Naive thymus-derived CD8-positive, alpha-beta T cell (primary cell): ENCODE data around the gene KRTAP17-1. TPM values are rescaled to one million over a fixed set of nuclear protein-coding genes. Genes with fewer than 3 reads are reported as not detected.

ENCODE experiments used
- ATAC-seq, 2 donors: fragments of 150-1000 bp; cut with Tn5 transposase in 1 of 2; sonication (Bioruptor Pico), chemical (Tn5 transposase) in 1 of 2; 1 replicate in 1 of 2; 2 replicates in 1 of 2; pipeline ENCODE4 v1.10.0; 2021; ENCODE audit warnings: mild to moderate bottlenecking in 2 of 2, moderate library complexity in 2 of 2
- POLR2A ChIA-PET: fragments of 350-600 bp; sonication (Branson Sonifier 250); formaldehyde crosslinking; loops from one replicate; lab custom pipeline; 2021; ENCODE audit warnings: antibody characterized with exemption; lab: Charles Lee
- DNase-seq, 10 donors: peaks; one replicate each; pipeline versions ENCODE4 v3.0.0 to v3.0.0-alpha.2; 2020 to 2022
- H3K27ac Mint-ChIP-seq, 10 donors: one replicate each; pipeline ENCODE4 v1.8.0; 2020 to 2022; ENCODE audit warnings: mild to moderate bottlenecking in 10 of 10, mixed read lengths in 10 of 10, moderate library complexity in 4 of 10, inconsistent platforms in 1 of 10
- H3K27me3 Mint-ChIP-seq, 5 donors: one replicate each; pipeline ENCODE4 v1.8.0; 2021 to 2022; ENCODE audit warnings: mixed read lengths in 5 of 5
- H3K36me3 Mint-ChIP-seq, 3 donors: one replicate each; pipeline ENCODE4 v1.8.0; 2020 to 2022; ENCODE audit warnings: mixed read lengths in 3 of 3, mild to moderate bottlenecking in 2 of 3, inconsistent platforms in 1 of 3
- H3K4me1 Mint-ChIP-seq, 4 donors: one replicate each; pipeline ENCODE4 v1.8.0; 2021 to 2022; ENCODE audit warnings: mixed read lengths in 4 of 4
- H3K4me3 Mint-ChIP-seq, 10 donors: one replicate each; pipeline ENCODE4 v1.8.0; 2020 to 2022; ENCODE audit warnings: mild to moderate bottlenecking in 10 of 10, mixed read lengths in 10 of 10, moderate library complexity in 6 of 10, inconsistent platforms in 1 of 10
- H3K9me3 Mint-ChIP-seq, 9 donors: one replicate each; pipeline ENCODE4 v1.8.0; 2020 to 2022; ENCODE audit warnings: mixed read lengths in 9 of 9, mild to moderate bottlenecking in 3 of 9, inconsistent platforms in 1 of 9, moderate library complexity in 1 of 9
- polyA plus RNA-seq, 3 donors: library from polyadenylated mRNA; unstranded; fragments of 300-500 nt; fragmentation: Illumina TruSeq; gene quantifications; one replicate each; pipeline ENCODE4 v1.2.3, GENCODE V29; 2021
- total RNA-seq, 8 experiments: library from RNA in 2 of 8; stranded (reverse) in 2 of 8; gene quantifications; one replicate each; pipeline ENCODE4 v1.2.3 and lab custom pipeline; 2021 to 2026

KRTAP17-1 gene
- total and polyA plus RNA-seq, 5 experiments from 2014 or later = not detected

- DNase-seq (no peak), ATAC-seq (no peak)
- H3K4me3 Mint-ChIP-seq = no peak overlapping the region
- peaks cover 28 to 64% (median 52%) of the 10 kb centered on the region in 4 donors for H3K4me1 Mint-ChIP-seq
- H3K36me3 Mint-ChIP-seq = no peaks in the 10 kb centered on the region
- H3K9me3 Mint-ChIP-seq = no peaks in the 10 kb centered on the region
- H3K27me3 Mint-ChIP-seq = no peaks in the 10 kb centered on the region
- POLR2A ChIA-PET = interaction anchor here (2.9 to 3.0 kb wide), 2 partner anchors 8 to 9 kb away, joined by 12 to 13 read pairs; no protein-coding TSS in a partner anchor
- H3K27ac Mint-ChIP-seq = no peak overlapping the region
These were observed 16.1 kb upstream of the KRTAP17-1 start for GRCh38 chr17:41331606-41332005.

DNA sequence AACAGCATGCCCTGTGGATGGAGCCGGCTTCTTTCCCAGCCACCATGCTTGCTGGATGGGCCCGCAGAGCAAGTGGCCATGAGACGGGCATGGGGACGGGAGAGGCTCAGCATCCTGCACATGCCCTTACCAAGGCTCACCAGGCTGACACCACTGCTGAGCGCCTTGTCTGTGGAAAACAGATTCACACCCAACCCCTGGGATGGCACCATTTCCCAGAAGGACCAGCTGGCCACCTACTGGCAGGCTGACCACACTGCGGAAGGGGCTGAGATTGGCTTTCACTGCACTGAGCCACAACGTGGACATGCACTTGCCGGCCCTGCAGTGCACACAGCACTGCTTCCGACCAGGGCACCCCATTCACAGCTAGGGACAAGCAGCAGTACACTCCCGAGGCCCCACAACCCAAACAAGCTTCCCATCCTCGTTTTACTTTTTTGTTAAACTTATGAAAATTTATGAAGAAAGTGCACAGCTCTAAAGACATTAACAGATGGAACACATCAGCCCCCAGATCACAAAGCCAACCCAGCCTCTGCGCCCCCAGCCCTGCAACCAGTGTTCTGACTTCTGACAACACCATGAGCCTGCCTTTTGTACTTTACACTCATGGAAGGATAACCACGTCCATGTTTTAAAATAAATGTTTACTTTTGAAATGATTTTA is 13.9 kb upstream of the KRTAP17-1 start:
- Mint-ChIP-seq H3K27ac (peak overlapping the region in 2 of 10 donors; percentile 50 to 53), H3K9me3 (no peaks in the 10 kb centered on the region), H3K27me3 (no peaks in the 10 kb centered on the region), H3K4me1 (peaks cover 25 to 60% (median 49%) of the 10 kb centered on the region in 4 donors), H3K4me3 (no peak overlapping the region), H3K36me3 (no peaks in the 10 kb centered on the region)
- no peak for DNase-seq
- no peak for ATAC-seq
- POLR2A ChIA-PET = interaction anchor here (1.0 to 2.9 kb wide), 2 partner anchors 11 to 21 kb away, joined by 4 to 13 read pairs; no protein-coding TSS in a partner anchor

- peaks cover 23 to 60% (median 51%) of the 10 kb centered on the region in 4 donors for H3K4me1 Mint-ChIP-seq
- peak overlapping the region in 1 of 10 donors; percentile 28 for H3K27ac Mint-ChIP-seq
- H3K9me3 Mint-ChIP-seq = no peaks in the 10 kb centered on the region
- H3K4me3 Mint-ChIP-seq = peak overlapping the region in 2 of 10 donors; percentile 11 to 26
- DNase-seq (no peak), ATAC-seq (no peak)
- H3K27me3 Mint-ChIP-seq = no peaks in the 10 kb centered on the region
- no peaks in the 10 kb centered on the region for H3K36me3 Mint-ChIP-seq
- POLR2A ChIA-PET = interaction anchor here (1.0 to 1.2 kb wide), 2 partner anchors 18 to 20 kb away, joined by 3 to 4 read pairs; no protein-coding TSS in a partner anchor
These were observed 12.7 kb upstream of the KRTAP17-1 start for GRCh38 chr17:41328207-41328606.

GRCh38 chr17:41327411-41328120 is 12.1 kb upstream of the KRTAP17-1 start:
- H3K27me3 Mint-ChIP-seq = no peaks in the 10 kb centered on the region
- H3K36me3 Mint-ChIP-seq = no peaks in the 10 kb centered on the region
- no peaks in the 10 kb centered on the region for H3K9me3 Mint-ChIP-seq
- H3K4me3 Mint-ChIP-seq = peak overlapping the region in 7 of 10 donors; percentile 33 to 57 (median 48)
- peak overlapping the region in 6 of 10 donors; percentile 60 to 87 (median 74) for H3K27ac Mint-ChIP-seq
- DNase-seq (peak in 1 of 10 donors; percentile 56), ATAC-seq (no peak)
- H3K4me1 Mint-ChIP-seq = peaks cover 26 to 62% (median 55%) of the 10 kb centered on the region in 4 donors
- POLR2A ChIA-PET = interaction anchor here (1.2 kb wide), 1 partner anchor 17 kb away, joined by 3 read pairs; no protein-coding TSS in a partner anchor

GRCh38 chr17:41326173-41327145 is 10.9 kb upstream of the KRTAP17-1 start:
- peak in 6 of 10 donors; percentile 36 to 65 (median 56) for DNase-seq
- POLR2A ChIA-PET = interaction anchor here (0.6 kb wide), 1 partner anchor 24 kb away, joined by 5 read pairs; the partner anchor contains the start of gene KRT33A
- Mint-ChIP-seq H3K4me1 (peaks cover 29 to 66% (median 62%) of the 10 kb centered on the region in 4 donors), H3K36me3 (no peaks in the 10 kb centered on the region), H3K27ac (peak overlapping the region in 9 of 10 donors; percentile 31 to 90 (median 79)), H3K4me3 (peak overlapping the region in 7 of 10 donors; percentile 22 to 66 (median 54)), H3K9me3 (no peaks in the 10 kb centered on the region), H3K27me3 (no peaks in the 10 kb centered on the region)
- ATAC-seq = peak; percentile 76 to 84

- Mint-ChIP-seq H3K4me3 (peak overlapping the region in 3 of 10 donors; percentile 19 to 54 (median 47)), H3K4me1 (peaks cover 29 to 72% (median 63%) of the 10 kb centered on the region in 4 donors), H3K27me3 (no peaks in the 10 kb centered on the region), H3K27ac (peak overlapping the region in 1 of 10 donors; percentile 87), H3K9me3 (peaks cover 0 to 5% (median 0%) of the 10 kb centered on the region in 9 donors), H3K36me3 (peaks cover 0 to 4% (median 0%) of the 10 kb centered on the region in 3 donors)
- POLR2A ChIA-PET = no interaction called here
- DNase-seq = no peak
- no peak for ATAC-seq
These were observed 10.1 kb upstream of the KRTAP17-1 start for GRCh38 chr17:41325611-41326010.

DNA sequence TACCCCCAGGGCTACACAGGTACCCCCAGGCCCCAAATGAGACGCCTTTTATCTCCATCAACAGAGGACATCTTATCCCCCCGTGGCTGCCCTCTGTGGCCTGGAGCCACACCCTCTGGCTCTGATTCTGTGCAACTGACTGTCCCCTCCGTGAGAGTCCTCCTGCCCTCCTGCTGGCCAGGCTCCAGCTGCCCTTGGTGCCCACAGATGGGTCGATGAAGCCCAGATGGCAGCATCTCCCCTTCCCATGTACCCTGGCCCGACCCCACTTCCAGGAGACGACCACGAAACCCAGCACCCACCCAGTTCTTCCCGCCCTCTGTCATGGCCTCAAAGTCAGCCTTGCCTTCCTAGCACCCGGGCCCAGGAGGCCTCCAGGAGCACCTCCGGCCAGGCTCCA is 9.6 kb upstream of the KRTAP17-1 start:
- H3K27ac Mint-ChIP-seq = peak overlapping the region in 4 of 10 donors; percentile 62 to 93 (median 83)
- no peaks in the 10 kb centered on the region for H3K27me3 Mint-ChIP-seq
- POLR2A ChIA-PET = no interaction called here
- ATAC-seq (no peak), DNase-seq (peak in 1 of 10 donors; percentile 56)
- H3K9me3 Mint-ChIP-seq = peaks cover 0 to 8% (median 2%) of the 10 kb centered on the region in 9 donors
- H3K36me3 Mint-ChIP-seq = peaks cover 0 to 7% (median 2%) of the 10 kb centered on the region in 3 donors
- H3K4me1 Mint-ChIP-seq = peaks cover 29 to 72% (median 63%) of the 10 kb centered on the region in 4 donors
- H3K4me3 Mint-ChIP-seq = peak overlapping the region in 1 of 10 donors; percentile 26

- peaks cover 0 to 15% (median 6%) of the 10 kb centered on the region in 9 donors for H3K9me3 Mint-ChIP-seq
- H3K4me3 Mint-ChIP-seq = peak overlapping the region in 2 of 10 donors; percentile 29 to 51
- no peaks in the 10 kb centered on the region for H3K27me3 Mint-ChIP-seq
- peak in 1 of 10 donors; percentile 58 for DNase-seq
- no peak for ATAC-seq
- POLR2A ChIA-PET = interaction anchor here (0.6 to 1.1 kb wide), 3 partner anchors 9 to 324 kb away, joined by 3 to 4 read pairs (median 3); no protein-coding TSS in a partner anchor
- H3K36me3 Mint-ChIP-seq = peaks cover 0 to 14% (median 8%) of the 10 kb centered on the region in 3 donors
- peak overlapping the region in 6 of 10 donors; percentile 66 to 93 (median 86) for H3K27ac Mint-ChIP-seq
- H3K4me1 Mint-ChIP-seq = peaks cover 29 to 72% (median 61%) of the 10 kb centered on the region in 4 donors
These were observed 8.9 kb upstream of the KRTAP17-1 start for GRCh38 chr17:41324180-41325075.

DNA sequence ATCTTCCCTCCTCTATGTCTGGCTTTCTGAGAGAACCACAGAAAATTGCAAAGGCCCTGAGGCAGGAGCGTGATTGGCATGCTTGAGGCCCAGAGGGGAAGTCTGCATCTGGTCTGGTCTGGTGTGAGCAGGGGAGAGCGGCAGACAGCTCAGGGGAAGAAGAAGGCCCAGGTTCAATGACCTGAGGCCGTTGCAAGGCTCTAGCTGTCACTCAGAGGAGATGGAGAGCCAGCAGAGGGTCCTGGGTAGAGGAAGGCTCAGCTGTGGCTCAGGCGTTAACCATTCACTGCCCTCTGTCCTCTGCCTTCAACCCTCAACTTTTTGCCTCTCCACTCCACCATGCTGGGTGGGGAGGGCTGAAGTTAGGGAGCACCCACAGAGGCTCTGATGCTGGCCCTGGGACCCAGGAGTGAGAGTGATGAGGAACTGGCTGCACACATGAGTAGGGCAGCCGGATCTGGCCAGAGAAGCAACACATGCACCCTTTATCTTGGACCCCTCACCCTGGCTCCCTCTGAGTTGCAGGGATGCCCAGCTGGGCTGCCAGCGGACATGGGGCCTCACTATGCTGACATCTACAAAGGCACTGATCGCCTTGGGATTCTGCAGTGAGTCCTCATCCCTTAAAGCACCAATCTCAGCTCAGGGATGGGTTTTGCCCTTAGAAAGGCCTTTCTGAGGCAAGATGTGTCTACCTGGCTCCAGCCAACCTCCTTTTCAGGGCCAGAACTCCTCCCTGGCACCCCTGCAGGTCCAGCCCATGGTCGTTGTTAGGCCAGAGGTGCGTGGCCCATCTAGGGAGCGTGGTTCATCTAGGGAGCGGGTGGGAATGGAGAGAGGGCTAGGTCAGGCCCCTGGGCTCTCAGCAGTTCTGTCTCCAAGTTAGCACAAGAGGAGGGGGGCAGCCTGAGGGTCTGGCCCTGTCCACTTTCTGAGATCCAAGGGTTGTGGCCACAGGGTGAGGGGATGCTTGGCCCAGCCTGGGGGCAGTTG is 7.7 kb upstream of the KRTAP17-1 start:
- H3K4me3 Mint-ChIP-seq = peak overlapping the region in 2 of 10 donors; percentile 19 to 34
- H3K4me1 Mint-ChIP-seq = peaks cover 31 to 64% (median 55%) of the 10 kb centered on the region in 4 donors
- ATAC-seq (no peak), DNase-seq (no peak)
- peak overlapping the region; percentile 6 to 93 (median 82) for H3K27ac Mint-ChIP-seq
- H3K27me3 Mint-ChIP-seq = no peaks in the 10 kb centered on the region
- POLR2A ChIA-PET = interaction anchor here (0.8 to 2.3 kb wide), 8 partner anchors 10 to 207 kb away, joined by 3 to 27 read pairs (median 5); partner anchors contain the start of gene KRTAP16-1
- H3K36me3 Mint-ChIP-seq = peaks cover 0 to 19% (median 13%) of the 10 kb centered on the region in 3 donors
- H3K9me3 Mint-ChIP-seq = peaks cover 0 to 21% (median 8%) of the 10 kb centered on the region in 9 donors
